GM12878 (cell line): Measurements from ENCODE around the gene ADAM23. TPM values are rescaled to one million over a fixed set of nuclear protein-coding genes. Genes with fewer than 3 reads are reported as not detected.

Experiments
- ATAC-seq: fragments of 200-7000 bp; cut with Tn5 transposase; 3 replicates; pipeline ENCODE4 v1.9.1; 2020; ENCODE audit warnings: mild to moderate bottlenecking, moderate library complexity
- BruUV-seq: library from RNA; stranded (reverse); fragments of 400-500 nt; replicated peaks from 2 replicates; lab custom pipeline; 2021; lab: Mats Ljungman, UMichigan
- CTCF ChIA-PET: fragments of 300-600 bp; sonication (Branson Sonifier 250); formaldehyde crosslinking; extraction: SDS; loops from one replicate; lab custom pipeline; 2021; ENCODE audit warnings: inconsistent platforms; lab: Yijun Ruan, JAX
- POLR2A ChIA-PET: fragments of 350-600 bp; formaldehyde crosslinking; extraction: SDS; loops from one replicate; lab custom pipeline; 2021; ENCODE audit warnings: inconsistent platforms; lab: Charles Lee
- RAD21 ChIA-PET: fragments of 300-600 bp; sonication (Branson Sonifier 250); formaldehyde crosslinking; loops from one replicate; lab custom pipeline; 2023; ENCODE audit warnings: antibody characterized with exemption; ENCODE audit not compliant: unreplicated experiment; lab: Charles Lee
- SMC1A ChIA-PET: fragments of 300-600 bp; sonication (Branson Sonifier 250); formaldehyde crosslinking; loops from one replicate; lab custom pipeline; 2023; ENCODE audit not compliant: unreplicated experiment, uncharacterized antibody; lab: Charles Lee
- DNase-seq: peaks from one replicate; pipeline ENCODE4 v3.0.0-alpha.2; 2011; ENCODE audit warnings: low read depth, low spot score
- FAIRE-seq: peaks from 3 replicates; lab custom pipeline; 2011; peaks lifted over from hg19 to GRCh38; lab: Jason Lieb, UNC
- H2AFZ ChIP-seq: 2 replicates; pipeline ENCODE4 v1.6.0; 2011; ENCODE audit warnings: low read depth, low read length, control low read depth; ENCODE audit not compliant: control insufficient read depth
- H3K27ac ChIP-seq: 2 replicates; pipeline ENCODE4 v1.5.1; 2011; ENCODE audit warnings: control low read depth; ENCODE audit not compliant: control insufficient read depth, insufficient read depth
- H3K27me3 ChIP-seq, 2 experiments: replicated peaks in 1 of 2; 2 replicates each; pipeline versions ENCODE4 v1.6.0 to v1.6.1; 2011; ENCODE audit warnings: low read length in 1 of 2; ENCODE audit not compliant: control insufficient read depth in 2 of 2, insufficient read depth in 2 of 2
- H3K36me3 ChIP-seq, 2 experiments: 2 replicates each; pipeline ENCODE4 v1.5.1; 2011; ENCODE audit warnings: low read length in 1 of 2; ENCODE audit not compliant: control insufficient read depth in 2 of 2, insufficient read depth in 2 of 2
- H3K4me1 ChIP-seq: 2 replicates; pipeline ENCODE4 v1.6.1; 2011; ENCODE audit warnings: mild to moderate bottlenecking, low read length, moderate library complexity, mixed read lengths; ENCODE audit not compliant: control insufficient read depth, insufficient read depth
- H3K4me2 ChIP-seq: 2 replicates; pipeline ENCODE4 v1.6.0; 2011; ENCODE audit warnings: control low read depth; ENCODE audit not compliant: control insufficient read depth, insufficient read depth
- H3K4me3 ChIP-seq: fragments of 200-600 bp; sonication (generic); 2 replicates; pipeline ENCODE4 v1.5.1; 2016
- H3K79me2 ChIP-seq: 2 replicates; pipeline ENCODE4 v1.6.0; 2011; ENCODE audit warnings: low read length; ENCODE audit not compliant: control insufficient read depth, insufficient read depth
- H3K9ac ChIP-seq: 2 replicates; pipeline ENCODE4 v1.8.0; 2011; ENCODE audit warnings: low read length, control low read depth, mixed read lengths; ENCODE audit not compliant: control insufficient read depth, insufficient read depth
- H3K9me3 ChIP-seq: replicated peaks from 3 replicates; pipeline ENCODE4 v1.5.1; 2011; ENCODE audit warnings: mild to moderate bottlenecking, low read length; ENCODE audit not compliant: control insufficient read depth, insufficient read depth
- H4K20me1 ChIP-seq: 2 replicates; pipeline ENCODE4 v1.6.0; 2011; ENCODE audit not compliant: control insufficient read depth, insufficient read depth
- HDAC2 ChIP-seq: fragments of 200-600 bp; sonication (generic); IDR thresholded peaks from 2 replicates; pipeline ENCODE4 v1.6.1; 2017
- SPI1 ChIP-seq: IDR thresholded peaks from 2 replicates; pipeline ENCODE4 v1.6.1; 2011; ENCODE audit warnings: low read depth, mild to moderate bottlenecking, low read length, moderate library complexity, borderline replicate concordance; ENCODE audit not compliant: insufficient read depth
- SRF ChIP-seq, 2 experiments: IDR thresholded peaks; 2 replicates each; pipeline ENCODE4 v1.6.1; 2011; ENCODE audit warnings: low read depth in 2 of 2, low read length in 2 of 2, mild to moderate bottlenecking in 1 of 2, moderate library complexity in 1 of 2
- WGBS: methylation state at CpG from one replicate; pipeline ENCODE4 v1.1.6; 2016; ENCODE audit warnings: low lambda C conversion rate; ENCODE audit not compliant: insufficient replicate concordance, insufficient coverage; ENCODE audit errors: missing lambda C conversion rate; 5-methylcytosine and 5-hydroxymethylcytosine counted together
- in situ Hi-C: fragments of 300-500 bp; cut with MboI; formaldehyde crosslinking; loops from 9 replicates; pipeline ENCODE4 v1.14.3; 2018; ENCODE audit warnings: mixed read lengths
- intact Hi-C: fragments of 100-400 bp; cut with micrococcal nuclease; formaldehyde crosslinking; loops from one replicate; pipeline ENCODE4 v1.14.2; 2022; ENCODE audit not compliant: unreplicated experiment
- polyA plus RNA-seq, 11 experiments: library from polyadenylated mRNA; depleted of rRNA in 4 of 11; unstranded in 6 of 11; stranded (reverse) in 5 of 11; fragments of >200 nt; fragmentation: Nextera tagmentation in 4 of 11; fragmentation: Illumina TruSeq in 1 of 11; extraction: Ambion mirVana in 4 of 11; extraction: Trizol in 1 of 11; gene quantifications; 1 replicate in 1 of 11; 2 replicates in 10 of 11; pipeline versions ENCODE4 v1.2.1 to v1.2.3, GENCODE V29; 2011 to 2016; ENCODE audit warnings: inconsistent platforms in 2 of 11, missing spikeins in 2 of 11, low read depth in 1 of 11
- total RNA-seq, 4 experiments: library from RNA; depleted of rRNA in 3 of 4; stranded (reverse); fragments of >200 nt in 3 of 4; fragmentation: Illumina TruSeq in 1 of 4; extraction: Trizol in 1 of 4; gene quantifications; 2 replicates each; pipeline versions ENCODE4 v1.2.1 to v1.2.3, GENCODE V29; 2013 to 2021
- TF ChIP-seq, protein P1 (sequence below): fragments of 450-650 bp; IDR thresholded peaks from 2 replicates; pipeline ENCODE4 v1.6.1; 2017; ENCODE audit warnings: mild to moderate bottlenecking, moderate library complexity
- TF ChIP-seq, protein P2 (sequence below), 3 experiments: IDR thresholded peaks in 2 of 3; conservative IDR thresholded peaks in 1 of 3; 2 replicates each; pipeline ENCODE4 v1.5.1; 2011; ENCODE audit warnings: low read depth in 3 of 3, low read length in 3 of 3, mild to moderate bottlenecking in 3 of 3, control low read depth in 2 of 3, moderate library complexity in 2 of 3, inconsistent platforms in 1 of 3, mixed read lengths in 1 of 3; ENCODE audit not compliant: control insufficient read depth in 2 of 3, insufficient read depth in 1 of 3; ENCODE audit errors: extremely low read depth in 1 of 3
- TF ChIP-seq, protein P3 (sequence below): IDR thresholded peaks from 2 replicates; pipeline ENCODE4 v1.6.1; 2011; ENCODE audit warnings: low read depth, low read length, improper control_type of control experiment, borderline replicate concordance

The ADAM23 gene
- total and polyA plus RNA-seq, 10 of the 15 experiments (the other 5 are each of a cell fraction or from before 2014, with no cell fraction given): 5.7 to 41.8 (median 15.6) TPM

DNA sequence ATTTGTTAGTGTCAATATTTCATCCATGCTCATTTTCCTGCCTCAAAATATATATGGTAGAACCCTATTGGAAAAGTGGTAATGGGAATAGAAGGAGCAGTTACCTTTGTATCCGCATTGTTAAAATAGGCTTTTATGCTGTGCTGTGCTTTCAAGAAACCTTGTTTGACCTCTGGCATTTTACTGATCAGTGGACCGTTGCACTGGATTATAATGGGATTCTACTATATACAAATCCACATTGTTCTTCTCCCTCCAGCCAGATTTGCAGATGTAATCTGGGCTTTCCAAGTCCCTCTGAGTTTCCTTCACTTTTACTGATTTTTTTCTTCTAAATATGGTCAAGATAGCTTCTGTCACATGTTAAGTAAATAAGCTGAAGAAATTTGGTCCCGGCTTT lies 175.7 kb downstream of the ADAM23 start:
- Histone ChIP-seq H3K4me1 (no peaks in the 10 kb centered on the region), H3K4me3 (no peak overlapping the region), H2AFZ (no peak overlapping the region), H3K4me2 (no peak overlapping the region), H3K9me3 (no peaks in the 10 kb centered on the region), H3K36me3 (no peaks in the 10 kb centered on the region), H3K27ac (no peak overlapping the region), H3K79me2 (no peaks in the 10 kb centered on the region), H4K20me1 (no peaks in the 10 kb centered on the region), H3K27me3 (no peaks in the 10 kb centered on the region), H3K9ac (no peak overlapping the region)
- ATAC-seq: no peak
- CTCF ChIA-PET: interaction anchor here (0.8 to 0.9 kb wide), 2 partner anchors 16 to 61 kb away, joined by 3 to 4 read pairs; no protein-coding TSS in a partner anchor
- TF ChIP-seq, protein P1, sequence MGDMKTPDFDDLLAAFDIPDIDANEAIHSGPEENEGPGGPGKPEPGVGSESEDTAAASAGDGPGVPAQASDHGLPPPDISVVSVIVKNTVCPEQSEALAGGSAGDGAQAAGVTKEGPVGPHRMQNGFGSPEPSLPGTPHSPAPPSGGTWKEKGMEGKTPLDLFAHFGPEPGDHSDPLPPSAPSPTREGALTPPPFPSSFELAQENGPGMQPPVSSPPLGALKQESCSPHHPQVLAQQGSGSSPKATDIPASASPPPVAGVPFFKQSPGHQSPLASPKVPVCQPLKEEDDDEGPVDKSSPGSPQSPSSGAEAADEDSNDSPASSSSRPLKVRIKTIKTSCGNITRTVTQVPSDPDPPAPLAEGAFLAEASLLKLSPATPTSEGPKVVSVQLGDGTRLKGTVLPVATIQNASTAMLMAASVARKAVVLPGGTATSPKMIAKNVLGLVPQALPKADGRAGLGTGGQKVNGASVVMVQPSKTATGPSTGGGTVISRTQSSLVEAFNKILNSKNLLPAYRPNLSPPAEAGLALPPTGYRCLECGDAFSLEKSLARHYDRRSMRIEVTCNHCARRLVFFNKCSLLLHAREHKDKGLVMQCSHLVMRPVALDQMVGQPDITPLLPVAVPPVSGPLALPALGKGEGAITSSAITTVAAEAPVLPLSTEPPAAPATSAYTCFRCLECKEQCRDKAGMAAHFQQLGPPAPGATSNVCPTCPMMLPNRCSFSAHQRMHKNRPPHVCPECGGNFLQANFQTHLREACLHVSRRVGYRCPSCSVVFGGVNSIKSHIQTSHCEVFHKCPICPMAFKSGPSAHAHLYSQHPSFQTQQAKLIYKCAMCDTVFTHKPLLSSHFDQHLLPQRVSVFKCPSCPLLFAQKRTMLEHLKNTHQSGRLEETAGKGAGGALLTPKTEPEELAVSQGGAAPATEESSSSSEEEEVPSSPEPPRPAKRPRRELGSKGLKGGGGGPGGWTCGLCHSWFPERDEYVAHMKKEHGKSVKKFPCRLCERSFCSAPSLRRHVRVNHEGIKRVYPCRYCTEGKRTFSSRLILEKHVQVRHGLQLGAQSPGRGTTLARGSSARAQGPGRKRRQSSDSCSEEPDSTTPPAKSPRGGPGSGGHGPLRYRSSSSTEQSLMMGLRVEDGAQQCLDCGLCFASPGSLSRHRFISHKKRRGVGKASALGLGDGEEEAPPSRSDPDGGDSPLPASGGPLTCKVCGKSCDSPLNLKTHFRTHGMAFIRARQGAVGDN: no peak
- TF ChIP-seq, protein P2, sequence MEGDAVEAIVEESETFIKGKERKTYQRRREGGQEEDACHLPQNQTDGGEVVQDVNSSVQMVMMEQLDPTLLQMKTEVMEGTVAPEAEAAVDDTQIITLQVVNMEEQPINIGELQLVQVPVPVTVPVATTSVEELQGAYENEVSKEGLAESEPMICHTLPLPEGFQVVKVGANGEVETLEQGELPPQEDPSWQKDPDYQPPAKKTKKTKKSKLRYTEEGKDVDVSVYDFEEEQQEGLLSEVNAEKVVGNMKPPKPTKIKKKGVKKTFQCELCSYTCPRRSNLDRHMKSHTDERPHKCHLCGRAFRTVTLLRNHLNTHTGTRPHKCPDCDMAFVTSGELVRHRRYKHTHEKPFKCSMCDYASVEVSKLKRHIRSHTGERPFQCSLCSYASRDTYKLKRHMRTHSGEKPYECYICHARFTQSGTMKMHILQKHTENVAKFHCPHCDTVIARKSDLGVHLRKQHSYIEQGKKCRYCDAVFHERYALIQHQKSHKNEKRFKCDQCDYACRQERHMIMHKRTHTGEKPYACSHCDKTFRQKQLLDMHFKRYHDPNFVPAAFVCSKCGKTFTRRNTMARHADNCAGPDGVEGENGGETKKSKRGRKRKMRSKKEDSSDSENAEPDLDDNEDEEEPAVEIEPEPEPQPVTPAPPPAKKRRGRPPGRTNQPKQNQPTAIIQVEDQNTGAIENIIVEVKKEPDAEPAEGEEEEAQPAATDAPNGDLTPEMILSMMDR (IDR thresholded peaks at IDR 0.05 in 2 of 3, conservative IDR thresholded peaks at IDR 0.05 in 1 of 3; ENCODE audit: control insufficient read depth in 2 of 3, extremely low read depth in 1 of 3, insufficient read depth in 1 of 3, low read depth in 3 of 3, low read length in 3 of 3): no peak
- no peak for TF ChIP-seq HDAC2
- TF ChIP-seq, protein P3, sequence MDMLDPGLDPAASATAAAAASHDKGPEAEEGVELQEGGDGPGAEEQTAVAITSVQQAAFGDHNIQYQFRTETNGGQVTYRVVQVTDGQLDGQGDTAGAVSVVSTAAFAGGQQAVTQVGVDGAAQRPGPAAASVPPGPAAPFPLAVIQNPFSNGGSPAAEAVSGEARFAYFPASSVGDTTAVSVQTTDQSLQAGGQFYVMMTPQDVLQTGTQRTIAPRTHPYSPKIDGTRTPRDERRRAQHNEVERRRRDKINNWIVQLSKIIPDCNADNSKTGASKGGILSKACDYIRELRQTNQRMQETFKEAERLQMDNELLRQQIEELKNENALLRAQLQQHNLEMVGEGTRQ: no peak
- no peak for TF ChIP-seq SPI1
- no peak for TF ChIP-seq SRF (IDR thresholded peaks at IDR 0.05; ENCODE audit: low read depth in 2 of 2, low read length in 2 of 2)
- in situ Hi-C loops: no loop called here
- SMC1A ChIA-PET: no interaction called here
- intact Hi-C loops: no loop called here
- DNase-seq: no peak
- BruUV-seq: no TSS peak
- FAIRE-seq: no peak
- POLR2A ChIA-PET: interaction anchor here (0.7 kb wide), 1 partner anchor 772 kb away, joined by 3 read pairs; no protein-coding TSS in a partner anchor
- RAD21 ChIA-PET: no interaction called here
- WGBS: 50% methylated on average over 3 of the region's 3 CpGs
